ENCODE data around the gene SKI. TPM values are rescaled to one million over a fixed set of nuclear protein-coding genes. Genes with fewer than 3 reads are reported as not detected.

The SKI gene
- total and polyA plus RNA-seq, 9 of the 15 experiments (the other 6 are each of a cell fraction or from before 2014, with no cell fraction given) = 0.10 to 60.5 (median 4.6) TPM

DNA sequence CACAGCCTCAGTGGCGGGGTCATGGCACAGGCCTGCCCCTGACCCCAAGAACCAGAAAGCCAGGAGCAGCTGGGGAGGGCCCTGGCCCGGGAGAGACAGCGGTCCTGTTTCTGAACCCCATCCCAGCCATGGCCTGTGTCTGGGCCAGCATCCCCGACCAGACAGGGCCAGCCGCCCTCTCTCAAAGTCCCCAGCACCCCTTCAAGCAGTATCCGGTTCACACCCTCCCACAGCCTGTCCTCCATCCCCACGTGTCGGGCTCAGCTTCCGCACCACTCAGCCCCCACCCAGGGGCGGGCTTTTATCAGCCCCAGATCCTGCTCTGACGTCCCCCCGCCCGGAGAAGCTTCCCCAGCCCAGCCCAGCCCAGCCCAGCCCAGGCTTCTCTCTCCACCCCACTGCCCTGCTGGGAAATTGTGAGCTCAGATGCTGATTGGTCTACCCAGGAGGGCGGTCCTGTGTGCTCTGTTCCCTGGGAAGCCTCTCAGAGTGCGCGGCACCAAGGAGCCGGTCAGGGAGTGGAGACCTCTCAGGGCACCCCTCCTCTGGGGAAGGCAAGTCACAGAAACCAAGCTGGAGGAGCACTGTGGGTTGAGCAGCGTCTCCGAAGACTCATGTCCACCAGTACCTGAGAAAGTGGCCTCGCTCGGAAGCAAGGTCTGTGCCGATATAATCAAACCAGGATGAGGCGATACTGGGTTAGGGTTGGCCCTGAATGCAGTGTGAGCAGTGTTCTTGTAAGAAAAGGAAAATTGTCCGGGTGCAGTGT lies 28.9 kb upstream of the SKI start (continued):
- TF ChIP-seq, protein P1, sequence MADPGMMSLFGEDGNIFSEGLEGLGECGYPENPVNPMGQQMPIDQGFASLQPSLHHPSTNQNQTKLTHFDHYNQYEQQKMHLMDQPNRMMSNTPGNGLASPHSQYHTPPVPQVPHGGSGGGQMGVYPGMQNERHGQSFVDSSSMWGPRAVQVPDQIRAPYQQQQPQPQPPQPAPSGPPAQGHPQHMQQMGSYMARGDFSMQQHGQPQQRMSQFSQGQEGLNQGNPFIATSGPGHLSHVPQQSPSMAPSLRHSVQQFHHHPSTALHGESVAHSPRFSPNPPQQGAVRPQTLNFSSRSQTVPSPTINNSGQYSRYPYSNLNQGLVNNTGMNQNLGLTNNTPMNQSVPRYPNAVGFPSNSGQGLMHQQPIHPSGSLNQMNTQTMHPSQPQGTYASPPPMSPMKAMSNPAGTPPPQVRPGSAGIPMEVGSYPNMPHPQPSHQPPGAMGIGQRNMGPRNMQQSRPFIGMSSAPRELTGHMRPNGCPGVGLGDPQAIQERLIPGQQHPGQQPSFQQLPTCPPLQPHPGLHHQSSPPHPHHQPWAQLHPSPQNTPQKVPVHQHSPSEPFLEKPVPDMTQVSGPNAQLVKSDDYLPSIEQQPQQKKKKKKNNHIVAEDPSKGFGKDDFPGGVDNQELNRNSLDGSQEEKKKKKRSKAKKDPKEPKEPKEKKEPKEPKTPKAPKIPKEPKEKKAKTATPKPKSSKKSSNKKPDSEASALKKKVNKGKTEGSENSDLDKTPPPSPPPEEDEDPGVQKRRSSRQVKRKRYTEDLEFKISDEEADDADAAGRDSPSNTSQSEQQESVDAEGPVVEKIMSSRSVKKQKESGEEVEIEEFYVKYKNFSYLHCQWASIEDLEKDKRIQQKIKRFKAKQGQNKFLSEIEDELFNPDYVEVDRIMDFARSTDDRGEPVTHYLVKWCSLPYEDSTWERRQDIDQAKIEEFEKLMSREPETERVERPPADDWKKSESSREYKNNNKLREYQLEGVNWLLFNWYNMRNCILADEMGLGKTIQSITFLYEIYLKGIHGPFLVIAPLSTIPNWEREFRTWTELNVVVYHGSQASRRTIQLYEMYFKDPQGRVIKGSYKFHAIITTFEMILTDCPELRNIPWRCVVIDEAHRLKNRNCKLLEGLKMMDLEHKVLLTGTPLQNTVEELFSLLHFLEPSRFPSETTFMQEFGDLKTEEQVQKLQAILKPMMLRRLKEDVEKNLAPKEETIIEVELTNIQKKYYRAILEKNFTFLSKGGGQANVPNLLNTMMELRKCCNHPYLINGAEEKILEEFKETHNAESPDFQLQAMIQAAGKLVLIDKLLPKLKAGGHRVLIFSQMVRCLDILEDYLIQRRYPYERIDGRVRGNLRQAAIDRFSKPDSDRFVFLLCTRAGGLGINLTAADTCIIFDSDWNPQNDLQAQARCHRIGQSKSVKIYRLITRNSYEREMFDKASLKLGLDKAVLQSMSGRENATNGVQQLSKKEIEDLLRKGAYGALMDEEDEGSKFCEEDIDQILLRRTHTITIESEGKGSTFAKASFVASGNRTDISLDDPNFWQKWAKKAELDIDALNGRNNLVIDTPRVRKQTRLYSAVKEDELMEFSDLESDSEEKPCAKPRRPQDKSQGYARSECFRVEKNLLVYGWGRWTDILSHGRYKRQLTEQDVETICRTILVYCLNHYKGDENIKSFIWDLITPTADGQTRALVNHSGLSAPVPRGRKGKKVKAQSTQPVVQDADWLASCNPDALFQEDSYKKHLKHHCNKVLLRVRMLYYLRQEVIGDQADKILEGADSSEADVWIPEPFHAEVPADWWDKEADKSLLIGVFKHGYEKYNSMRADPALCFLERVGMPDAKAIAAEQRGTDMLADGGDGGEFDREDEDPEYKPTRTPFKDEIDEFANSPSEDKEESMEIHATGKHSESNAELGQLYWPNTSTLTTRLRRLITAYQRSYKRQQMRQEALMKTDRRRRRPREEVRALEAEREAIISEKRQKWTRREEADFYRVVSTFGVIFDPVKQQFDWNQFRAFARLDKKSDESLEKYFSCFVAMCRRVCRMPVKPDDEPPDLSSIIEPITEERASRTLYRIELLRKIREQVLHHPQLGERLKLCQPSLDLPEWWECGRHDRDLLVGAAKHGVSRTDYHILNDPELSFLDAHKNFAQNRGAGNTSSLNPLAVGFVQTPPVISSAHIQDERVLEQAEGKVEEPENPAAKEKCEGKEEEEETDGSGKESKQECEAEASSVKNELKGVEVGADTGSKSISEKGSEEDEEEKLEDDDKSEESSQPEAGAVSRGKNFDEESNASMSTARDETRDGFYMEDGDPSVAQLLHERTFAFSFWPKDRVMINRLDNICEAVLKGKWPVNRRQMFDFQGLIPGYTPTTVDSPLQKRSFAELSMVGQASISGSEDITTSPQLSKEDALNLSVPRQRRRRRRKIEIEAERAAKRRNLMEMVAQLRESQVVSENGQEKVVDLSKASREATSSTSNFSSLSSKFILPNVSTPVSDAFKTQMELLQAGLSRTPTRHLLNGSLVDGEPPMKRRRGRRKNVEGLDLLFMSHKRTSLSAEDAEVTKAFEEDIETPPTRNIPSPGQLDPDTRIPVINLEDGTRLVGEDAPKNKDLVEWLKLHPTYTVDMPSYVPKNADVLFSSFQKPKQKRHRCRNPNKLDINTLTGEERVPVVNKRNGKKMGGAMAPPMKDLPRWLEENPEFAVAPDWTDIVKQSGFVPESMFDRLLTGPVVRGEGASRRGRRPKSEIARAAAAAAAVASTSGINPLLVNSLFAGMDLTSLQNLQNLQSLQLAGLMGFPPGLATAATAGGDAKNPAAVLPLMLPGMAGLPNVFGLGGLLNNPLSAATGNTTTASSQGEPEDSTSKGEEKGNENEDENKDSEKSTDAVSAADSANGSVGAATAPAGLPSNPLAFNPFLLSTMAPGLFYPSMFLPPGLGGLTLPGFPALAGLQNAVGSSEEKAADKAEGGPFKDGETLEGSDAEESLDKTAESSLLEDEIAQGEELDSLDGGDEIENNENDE (IDR thresholded peaks at IDR 0.05; ENCODE audit: low read depth, low read length) = no peak
- TF ChIP-seq, protein P2, sequence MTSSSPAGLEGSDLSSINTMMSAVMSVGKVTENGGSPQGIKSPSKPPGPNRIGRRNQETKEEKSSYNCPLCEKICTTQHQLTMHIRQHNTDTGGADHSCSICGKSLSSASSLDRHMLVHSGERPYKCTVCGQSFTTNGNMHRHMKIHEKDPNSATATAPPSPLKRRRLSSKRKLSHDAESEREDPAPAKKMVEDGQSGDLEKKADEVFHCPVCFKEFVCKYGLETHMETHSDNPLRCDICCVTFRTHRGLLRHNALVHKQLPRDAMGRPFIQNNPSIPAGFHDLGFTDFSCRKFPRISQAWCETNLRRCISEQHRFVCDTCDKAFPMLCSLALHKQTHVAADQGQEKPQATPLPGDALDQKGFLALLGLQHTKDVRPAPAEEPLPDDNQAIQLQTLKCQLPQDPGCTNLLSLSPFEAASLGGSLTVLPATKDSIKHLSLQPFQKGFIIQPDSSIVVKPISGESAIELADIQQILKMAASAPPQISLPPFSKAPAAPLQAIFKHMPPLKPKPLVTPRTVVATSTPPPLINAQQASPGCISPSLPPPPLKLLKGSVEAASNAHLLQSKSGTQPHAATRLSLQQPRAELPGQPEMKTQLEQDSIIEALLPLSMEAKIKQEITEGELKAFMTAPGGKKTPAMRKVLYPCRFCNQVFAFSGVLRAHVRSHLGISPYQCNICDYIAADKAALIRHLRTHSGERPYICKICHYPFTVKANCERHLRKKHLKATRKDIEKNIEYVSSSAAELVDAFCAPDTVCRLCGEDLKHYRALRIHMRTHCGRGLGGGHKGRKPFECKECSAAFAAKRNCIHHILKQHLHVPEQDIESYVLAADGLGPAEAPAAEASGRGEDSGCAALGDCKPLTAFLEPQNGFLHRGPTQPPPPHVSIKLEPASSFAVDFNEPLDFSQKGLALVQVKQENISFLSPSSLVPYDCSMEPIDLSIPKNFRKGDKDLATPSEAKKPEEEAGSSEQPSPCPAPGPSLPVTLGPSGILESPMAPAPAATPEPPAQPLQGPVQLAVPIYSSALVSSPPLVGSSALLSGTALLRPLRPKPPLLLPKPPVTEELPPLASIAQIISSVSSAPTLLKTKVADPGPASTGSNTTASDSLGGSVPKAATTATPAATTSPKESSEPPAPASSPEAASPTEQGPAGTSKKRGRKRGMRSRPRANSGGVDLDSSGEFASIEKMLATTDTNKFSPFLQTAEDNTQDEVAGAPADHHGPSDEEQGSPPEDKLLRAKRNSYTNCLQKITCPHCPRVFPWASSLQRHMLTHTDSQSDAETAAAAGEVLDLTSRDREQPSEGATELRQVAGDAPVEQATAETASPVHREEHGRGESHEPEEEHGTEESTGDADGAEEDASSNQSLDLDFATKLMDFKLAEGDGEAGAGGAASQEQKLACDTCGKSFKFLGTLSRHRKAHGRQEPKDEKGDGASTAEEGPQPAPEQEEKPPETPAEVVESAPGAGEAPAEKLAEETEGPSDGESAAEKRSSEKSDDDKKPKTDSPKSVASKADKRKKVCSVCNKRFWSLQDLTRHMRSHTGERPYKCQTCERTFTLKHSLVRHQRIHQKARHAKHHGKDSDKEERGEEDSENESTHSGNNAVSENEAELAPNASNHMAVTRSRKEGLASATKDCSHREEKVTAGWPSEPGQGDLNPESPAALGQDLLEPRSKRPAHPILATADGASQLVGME (CRISPR knock-in tag; IDR thresholded peaks at IDR 0.05) = peak; percentile 80; the same call in 1 of the 2 replicates
- TF ChIP-seq CCNT2 (IDR thresholded peaks at IDR 0.05; ENCODE audit: borderline replicate concordance, extremely low read depth, insufficient read length, low read depth, low read length) (peak; percentile 39), COPS2 (conservative IDR thresholded peaks at IDR 0.05) (no peak), CEBPB (tag; IDR thresholded peaks at IDR 0.05) (no peak)
- TF ChIP-seq, protein P3, sequence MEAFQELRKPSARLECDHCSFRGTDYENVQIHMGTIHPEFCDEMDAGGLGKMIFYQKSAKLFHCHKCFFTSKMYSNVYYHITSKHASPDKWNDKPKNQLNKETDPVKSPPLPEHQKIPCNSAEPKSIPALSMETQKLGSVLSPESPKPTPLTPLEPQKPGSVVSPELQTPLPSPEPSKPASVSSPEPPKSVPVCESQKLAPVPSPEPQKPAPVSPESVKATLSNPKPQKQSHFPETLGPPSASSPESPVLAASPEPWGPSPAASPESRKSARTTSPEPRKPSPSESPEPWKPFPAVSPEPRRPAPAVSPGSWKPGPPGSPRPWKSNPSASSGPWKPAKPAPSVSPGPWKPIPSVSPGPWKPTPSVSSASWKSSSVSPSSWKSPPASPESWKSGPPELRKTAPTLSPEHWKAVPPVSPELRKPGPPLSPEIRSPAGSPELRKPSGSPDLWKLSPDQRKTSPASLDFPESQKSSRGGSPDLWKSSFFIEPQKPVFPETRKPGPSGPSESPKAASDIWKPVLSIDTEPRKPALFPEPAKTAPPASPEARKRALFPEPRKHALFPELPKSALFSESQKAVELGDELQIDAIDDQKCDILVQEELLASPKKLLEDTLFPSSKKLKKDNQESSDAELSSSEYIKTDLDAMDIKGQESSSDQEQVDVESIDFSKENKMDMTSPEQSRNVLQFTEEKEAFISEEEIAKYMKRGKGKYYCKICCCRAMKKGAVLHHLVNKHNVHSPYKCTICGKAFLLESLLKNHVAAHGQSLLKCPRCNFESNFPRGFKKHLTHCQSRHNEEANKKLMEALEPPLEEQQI (IDR thresholded peaks at IDR 0.05) = no peak

Measured in K562 (cell line).